ENCODE data around the gene C13orf46. TPM values are rescaled to one million over a fixed set of nuclear protein-coding genes. Genes with fewer than 3 reads are reported as not detected.

Gene C13orf46
- total and polyA plus RNA-seq, 10 donors, result 0.09 to 4.2 (median 1.2) TPM

- Histone ChIP-seq H3K4me1 (peaks cover 0 to 4% (median 0%) of the 10 kb centered on the region in 6 donors), H3K36me3 (no peaks in the 10 kb centered on the region), H3K27me3 (replicated peaks in 1 of 7) (peaks cover 0 to 7% (median 0%) of the 10 kb centered on the region in 7 donors), H3K27ac (no peak overlapping the region), H3K9me3 (no peaks in the 10 kb centered on the region), H3K4me3 (no peak overlapping the region)
- DNase-seq, result peak; percentile 57
- intact Hi-C loops (cut with DNase I; ENCODE audit: low total_unique reads), result no loop called here
- TF ChIP-seq, protein P1, sequence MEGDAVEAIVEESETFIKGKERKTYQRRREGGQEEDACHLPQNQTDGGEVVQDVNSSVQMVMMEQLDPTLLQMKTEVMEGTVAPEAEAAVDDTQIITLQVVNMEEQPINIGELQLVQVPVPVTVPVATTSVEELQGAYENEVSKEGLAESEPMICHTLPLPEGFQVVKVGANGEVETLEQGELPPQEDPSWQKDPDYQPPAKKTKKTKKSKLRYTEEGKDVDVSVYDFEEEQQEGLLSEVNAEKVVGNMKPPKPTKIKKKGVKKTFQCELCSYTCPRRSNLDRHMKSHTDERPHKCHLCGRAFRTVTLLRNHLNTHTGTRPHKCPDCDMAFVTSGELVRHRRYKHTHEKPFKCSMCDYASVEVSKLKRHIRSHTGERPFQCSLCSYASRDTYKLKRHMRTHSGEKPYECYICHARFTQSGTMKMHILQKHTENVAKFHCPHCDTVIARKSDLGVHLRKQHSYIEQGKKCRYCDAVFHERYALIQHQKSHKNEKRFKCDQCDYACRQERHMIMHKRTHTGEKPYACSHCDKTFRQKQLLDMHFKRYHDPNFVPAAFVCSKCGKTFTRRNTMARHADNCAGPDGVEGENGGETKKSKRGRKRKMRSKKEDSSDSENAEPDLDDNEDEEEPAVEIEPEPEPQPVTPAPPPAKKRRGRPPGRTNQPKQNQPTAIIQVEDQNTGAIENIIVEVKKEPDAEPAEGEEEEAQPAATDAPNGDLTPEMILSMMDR (IDR thresholded peaks at IDR 0.05 in 8 of 11, conservative IDR thresholded peaks at IDR 0.05 in 3 of 11), result no peak
- TF ChIP-seq POLR2AphosphoS5 (IDR thresholded peaks at IDR 0.05) (no peak), POLR2A (IDR thresholded peaks at IDR 0.05) (no peak)
- 85 to 90% (median 90%) methylated on average over 18 to 19 of the region's 19 CpGs for WGBS, 5 donors
Observed at GRCh38 chr13:113943821-113944565, 29.9 kb downstream of the C13orf46 start.

DNA sequence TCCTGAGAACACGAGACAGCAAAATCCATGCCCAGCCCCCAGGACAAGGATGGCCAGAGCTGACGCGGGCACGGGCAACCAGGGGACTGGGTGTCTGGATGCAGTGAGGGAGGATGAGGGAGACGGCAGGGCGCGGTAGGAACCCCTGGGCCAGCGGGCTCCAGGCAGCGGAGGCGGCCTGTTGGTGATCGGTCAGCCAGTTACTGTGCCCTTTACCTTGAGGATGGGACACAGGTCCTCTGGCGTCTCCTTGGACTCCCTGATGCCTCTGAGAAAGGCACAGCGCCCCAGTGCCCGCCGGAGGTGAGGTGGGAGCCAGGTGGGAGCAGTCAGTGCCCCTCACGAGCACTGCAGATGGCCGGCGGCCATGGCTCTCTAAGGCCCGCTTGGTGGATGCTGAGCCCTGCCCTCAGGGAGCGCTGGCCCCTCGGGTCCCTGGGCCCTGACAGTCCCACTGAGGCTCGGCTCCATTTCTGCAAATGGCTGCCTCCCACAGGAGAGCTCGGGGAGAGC, 31.2 kb downstream of the C13orf46 start:
- no peaks in the 10 kb centered on the region for H3K36me3 ChIP-seq
- H3K27me3 ChIP-seq (replicated peaks in 1 of 7), result peaks cover 0 to 16% (median 0%) of the 10 kb centered on the region in 7 donors
- TF ChIP-seq POLR2A (IDR thresholded peaks at IDR 0.05) (no peak), POLR2AphosphoS5 (IDR thresholded peaks at IDR 0.05) (no peak)
- TF ChIP-seq, protein P1 (IDR thresholded peaks at IDR 0.05 in 8 of 11, conservative IDR thresholded peaks at IDR 0.05 in 3 of 11), result no peak
- 90 to 97% (median 92%) methylated on average over 15 to 23 of the region's 23 CpGs for WGBS, 5 donors
- H3K9me3 ChIP-seq, result no peaks in the 10 kb centered on the region
- DNase-seq, result peak; percentile 70
- no peak overlapping the region for H3K4me3 ChIP-seq
- H3K27ac ChIP-seq, result no peak overlapping the region
- intact Hi-C loops (cut with DNase I; ENCODE audit: low total_unique reads), result no loop called here
- H3K4me1 ChIP-seq, result peaks cover 0 to 4% (median 0%) of the 10 kb centered on the region in 6 donors

- Histone ChIP-seq H3K36me3 (no peaks in the 10 kb centered on the region), H3K4me3 (no peak overlapping the region), H3K4me1 (no peaks in the 10 kb centered on the region), H3K27me3 (replicated peaks in 1 of 7) (peaks cover 0 to 20% (median 0%) of the 10 kb centered on the region in 7 donors), H3K27ac (no peak overlapping the region), H3K9me3 (no peaks in the 10 kb centered on the region)
- WGBS, 5 donors, result 74 to 83% (median 78%) methylated on average over 16 of the region's 16 CpGs
- intact Hi-C loops (cut with DNase I; ENCODE audit: low total_unique reads), result no loop called here
- TF ChIP-seq, protein P1 (IDR thresholded peaks at IDR 0.05 in 8 of 11, conservative IDR thresholded peaks at IDR 0.05 in 3 of 11), result no peak
- TF ChIP-seq POLR2AphosphoS5 (IDR thresholded peaks at IDR 0.05) (no peak), POLR2A (IDR thresholded peaks at IDR 0.05) (no peak)
- DNase-seq, result peak; percentile 56
Observed at GRCh38 chr13:113941571-113942191, 32.2 kb downstream of the C13orf46 start.

DNA sequence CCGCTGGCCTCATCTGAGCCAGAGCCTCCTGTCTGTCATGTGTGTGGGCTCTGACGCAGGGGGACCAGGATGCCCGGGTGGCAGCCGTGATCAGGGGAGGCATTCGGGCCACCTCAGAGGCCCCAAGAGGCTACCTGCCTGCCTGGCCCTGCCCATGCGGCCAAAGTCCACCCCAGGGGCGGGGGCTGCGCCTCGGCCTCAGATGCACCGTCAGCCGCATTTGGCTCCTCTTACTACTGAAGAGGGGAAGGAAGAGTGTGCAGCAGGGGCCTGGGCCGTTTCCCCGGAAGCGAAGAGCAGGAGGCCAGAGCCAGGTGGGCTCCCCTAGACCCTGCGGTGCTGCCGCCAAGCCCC, 34.0 kb downstream of the C13orf46 start:
- peak; percentile 35 for DNase-seq
- WGBS, 5 donors, result 76 to 100% (median 82%) methylated on average over 1 to 16 of the region's 16 CpGs
- TF ChIP-seq POLR2AphosphoS5 (IDR thresholded peaks at IDR 0.05), result no peak

More for the DNA sequence above, 34.0 kb downstream of the C13orf46 start:
- Histone ChIP-seq H3K27ac (no peak overlapping the region), H3K36me3 (no peaks in the 10 kb centered on the region), H3K4me3 (no peak overlapping the region), H3K27me3 (replicated peaks in 1 of 7) (peaks cover 0 to 32% (median 0%) of the 10 kb centered on the region in 7 donors), H3K9me3 (no peaks in the 10 kb centered on the region), H3K4me1 (peaks cover 0 to 14% (median 0%) of the 10 kb centered on the region in 6 donors)
- intact Hi-C loops (cut with DNase I; ENCODE audit: low total_unique reads), result no loop called here
